Activated effector memory CD4-positive, alpha-beta T cell treated with Interleukin-2 at 50 U/mL for 16 hours (primary cell): ENCODE measurements around the gene GABBR2.

Experiments
- DNase-seq: peaks from one replicate; pipeline ENCODE4 v3.0.0-alpha.2; 2020

The GABBR2 gene

DNA sequence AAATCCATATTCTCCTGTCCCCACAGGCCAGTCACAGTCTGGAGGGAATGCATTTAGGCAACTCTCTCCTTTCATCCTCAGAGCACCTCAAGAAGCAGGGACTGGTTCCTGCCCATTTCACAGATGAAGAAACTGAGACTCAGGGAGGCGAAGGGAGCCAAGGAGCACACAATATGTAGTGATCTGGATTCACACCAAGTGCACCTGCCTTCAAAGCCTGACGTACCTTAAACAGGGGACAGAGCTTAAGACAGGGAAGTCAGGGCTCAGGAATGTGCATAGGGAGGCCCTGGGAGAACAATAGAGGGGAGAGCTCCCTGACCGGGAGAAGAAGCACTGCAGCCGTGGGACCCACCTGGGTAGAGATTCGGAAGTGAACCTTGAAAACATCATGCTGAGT is 83.0 kb downstream of the GABBR2 start:
- DNase-seq = no peak

DNA sequence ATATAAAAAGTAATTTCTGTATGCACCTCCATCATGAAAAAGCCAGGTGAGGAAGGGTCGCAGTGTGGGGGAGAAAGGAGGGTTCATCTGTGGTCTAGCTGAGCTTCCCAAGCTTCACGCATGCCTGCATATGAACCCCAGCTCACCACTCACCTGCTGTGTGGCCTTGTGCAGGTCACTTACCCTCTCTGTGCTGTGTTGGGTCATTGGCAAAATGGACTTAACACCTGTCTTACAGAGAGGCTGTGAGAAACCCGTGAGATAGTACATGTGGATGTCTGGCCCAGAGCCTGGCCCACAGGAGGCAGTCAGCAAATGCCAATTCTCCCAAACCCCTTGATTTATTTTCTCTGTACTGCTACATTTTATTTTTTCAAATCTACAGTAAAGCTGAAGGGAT is 88.9 kb downstream of the GABBR2 start:
- DNase-seq = no peak

DNA sequence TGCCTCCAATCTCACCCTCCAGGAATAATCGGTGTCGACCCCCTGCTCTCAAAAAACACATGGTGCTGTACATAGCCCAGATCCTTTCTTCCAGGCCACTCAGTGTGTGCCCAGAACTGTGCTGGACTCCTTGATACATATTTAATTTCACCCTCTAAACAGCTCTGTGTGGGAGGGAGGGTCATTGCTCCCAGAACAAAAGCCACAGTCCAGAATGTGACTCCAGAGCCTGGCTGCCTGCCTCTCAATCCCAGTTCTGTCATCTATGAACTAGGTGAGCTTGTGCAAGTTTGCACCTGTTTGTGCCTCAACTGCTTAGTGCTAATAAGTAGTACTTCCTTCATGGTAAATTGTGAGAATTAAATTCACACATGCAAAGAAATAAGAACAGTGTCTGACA is 93.1 kb downstream of the GABBR2 start:
- DNase-seq = no peak

DNA sequence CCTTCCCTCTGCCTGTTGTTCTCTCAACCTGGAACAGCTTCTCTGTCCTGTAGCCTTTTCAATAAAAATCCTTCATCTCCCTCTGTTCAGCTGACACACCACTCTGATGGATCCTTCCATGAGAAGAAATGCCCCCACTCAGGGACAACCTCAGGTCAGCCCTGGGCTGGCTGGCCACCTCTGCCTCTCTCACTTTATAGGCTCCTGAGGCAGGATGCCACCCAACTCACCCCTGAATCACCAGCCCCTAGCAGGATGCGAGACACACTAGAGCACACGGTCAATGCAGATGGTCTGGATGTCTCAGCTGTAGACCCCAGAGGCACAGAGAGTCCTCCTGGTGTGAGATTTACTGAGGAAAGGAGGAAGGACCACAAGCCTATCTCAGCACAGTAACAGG is 93.8 kb downstream of the GABBR2 start:
- DNase-seq = no peak

DNA sequence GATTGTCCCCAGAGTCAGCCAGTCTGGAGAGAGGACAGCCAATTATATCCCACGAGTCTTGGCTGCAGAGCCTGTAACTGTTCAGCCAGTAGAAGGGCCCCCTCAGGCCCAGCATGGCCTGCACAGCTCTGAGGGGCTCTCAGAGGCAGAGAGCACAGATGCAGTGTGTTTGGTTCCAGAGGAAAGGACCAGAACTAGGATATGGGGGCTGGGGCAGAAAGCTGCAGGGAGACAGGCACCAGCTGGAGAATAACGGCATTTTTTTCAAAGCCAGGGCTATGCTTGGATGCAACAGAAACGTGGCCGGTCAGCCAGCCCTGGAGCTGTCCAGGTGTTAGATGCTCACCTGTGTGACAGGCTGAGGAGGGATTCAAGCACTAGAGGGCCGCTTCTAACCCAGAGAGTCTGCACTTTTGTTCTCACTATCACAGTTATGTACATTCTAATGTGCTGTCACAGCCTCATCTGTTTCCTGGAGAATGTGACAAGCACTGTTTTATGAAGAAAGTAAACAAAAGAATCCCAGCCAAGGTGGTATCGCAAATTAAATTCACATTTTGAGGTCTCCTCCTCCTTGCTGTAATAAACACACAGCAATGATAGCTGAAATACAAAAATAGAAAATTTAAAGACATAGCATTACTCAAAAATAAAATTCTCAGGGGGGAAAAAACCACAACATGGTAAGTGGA is 96.5 kb downstream of the GABBR2 start:
- DNase-seq = no peak

DNA sequence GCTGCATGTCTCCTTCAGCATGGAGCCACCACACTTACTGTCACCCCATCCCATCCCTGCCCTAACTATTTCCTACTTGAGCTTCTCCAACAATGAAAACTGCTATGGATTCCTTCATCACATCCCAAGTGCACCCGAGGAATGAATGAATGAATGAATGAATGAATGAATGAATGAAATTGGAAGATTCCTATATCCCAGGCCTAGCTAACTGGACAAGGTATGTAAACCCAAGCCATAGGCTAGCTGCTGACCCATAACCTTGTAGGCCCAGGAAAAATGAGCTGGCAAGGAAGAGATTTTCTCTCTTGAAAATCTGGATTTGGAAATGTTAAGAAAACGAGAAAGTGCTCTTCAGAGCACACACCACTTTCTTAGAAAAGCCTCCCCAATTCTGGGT is 97.4 kb downstream of the GABBR2 start:
- no peak for DNase-seq

DNA sequence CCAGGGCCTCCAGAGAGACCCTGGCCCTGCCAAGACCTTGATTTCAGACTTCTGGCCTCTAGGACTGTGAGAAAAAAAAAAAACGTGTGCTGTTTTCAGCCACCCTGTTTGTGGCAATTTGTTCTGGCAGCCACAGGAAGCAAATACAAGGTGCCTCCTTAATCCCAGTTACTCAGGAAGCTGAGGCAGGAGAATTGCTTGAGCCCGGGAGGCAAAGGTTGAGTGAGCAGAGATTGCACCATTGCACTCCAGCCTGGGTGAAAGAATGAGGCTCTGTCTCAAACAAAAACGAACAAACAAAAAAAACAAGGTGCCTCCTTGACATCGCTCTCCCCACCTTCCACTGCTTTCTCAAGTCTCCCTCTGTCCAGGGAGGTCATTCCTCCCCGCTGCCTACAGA is 98.0 kb downstream of the GABBR2 start:
- DNase-seq = no peak

DNA sequence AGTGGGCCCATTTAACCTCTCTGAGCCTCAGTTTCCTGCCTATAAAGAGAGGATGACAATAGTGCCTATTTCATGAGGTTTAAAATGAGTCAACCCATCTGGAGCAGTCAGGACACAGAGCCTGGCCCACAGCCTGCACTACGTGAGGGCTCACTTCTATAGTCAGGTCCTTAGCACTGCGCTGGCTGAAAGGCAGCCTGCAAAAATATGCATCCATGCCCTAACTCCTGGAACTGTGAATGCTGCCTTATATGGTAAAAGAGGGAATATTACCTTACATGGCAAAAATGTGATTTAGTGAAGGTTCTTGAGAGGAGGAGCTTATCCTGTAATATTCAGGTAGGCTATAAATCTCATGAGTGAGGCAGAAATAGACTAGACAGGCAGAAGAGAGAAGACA is 98.5 kb downstream of the GABBR2 start:
- no peak for DNase-seq

DNA sequence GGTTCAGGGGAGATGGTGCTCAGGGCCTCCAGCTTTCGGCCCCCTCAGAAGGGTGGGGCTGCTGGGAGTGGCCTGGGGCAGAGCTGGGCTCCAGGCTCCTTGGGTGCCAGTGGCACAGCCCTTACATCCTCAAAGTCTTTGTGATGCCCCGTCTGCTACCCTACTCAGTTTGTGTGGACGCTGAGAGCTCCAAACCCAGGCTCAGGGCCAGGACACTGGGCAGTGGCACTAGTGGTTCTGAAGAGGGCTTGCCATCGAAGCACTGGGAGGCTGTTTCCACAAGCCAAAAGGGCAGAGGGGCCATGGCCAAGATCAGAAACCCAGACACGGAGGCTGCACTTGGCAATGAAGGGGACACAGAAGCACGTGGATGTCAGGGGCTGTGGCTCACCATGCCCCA is 99.1 kb downstream of the GABBR2 start:
- no peak for DNase-seq

DNA sequence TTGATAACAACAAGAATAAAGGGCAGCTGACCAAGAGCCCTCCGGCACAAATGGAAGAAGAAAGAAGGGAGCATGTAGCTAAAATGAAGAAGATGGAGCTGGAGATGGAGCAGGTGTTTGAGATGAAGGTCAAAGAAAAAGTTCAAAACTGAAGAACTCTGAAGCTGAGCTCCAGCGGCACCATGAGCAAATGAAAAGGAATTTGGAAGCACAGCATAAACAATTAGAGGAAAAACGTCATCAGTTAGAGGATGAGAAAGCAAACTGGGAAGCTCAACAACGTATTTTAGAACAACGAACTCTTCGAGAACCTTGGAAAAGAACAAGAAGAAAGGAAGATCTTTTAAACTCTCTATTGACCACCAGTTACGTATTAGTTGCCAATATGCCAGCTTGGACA is 100.9 kb downstream of the GABBR2 start:
- DNase-seq = no peak

DNA sequence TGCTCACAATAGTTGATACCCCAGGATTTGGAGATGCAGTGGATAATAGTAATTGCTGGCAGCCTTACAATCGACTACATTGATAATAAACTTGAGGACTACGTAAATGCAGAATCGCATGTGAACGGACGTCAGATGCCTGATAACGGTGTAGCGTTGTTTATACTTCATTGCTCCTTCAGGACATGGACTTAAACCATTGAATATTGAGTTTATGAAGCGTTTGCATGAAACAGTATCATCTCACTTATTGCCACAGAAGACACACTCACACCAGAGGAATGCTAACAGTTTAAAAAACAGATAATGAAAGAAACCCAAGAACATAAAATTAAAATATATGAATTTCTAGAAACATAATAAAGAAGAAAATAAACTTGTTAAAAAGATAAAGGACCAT is 101.6 kb downstream of the GABBR2 start:
- DNase-seq = no peak

DNA sequence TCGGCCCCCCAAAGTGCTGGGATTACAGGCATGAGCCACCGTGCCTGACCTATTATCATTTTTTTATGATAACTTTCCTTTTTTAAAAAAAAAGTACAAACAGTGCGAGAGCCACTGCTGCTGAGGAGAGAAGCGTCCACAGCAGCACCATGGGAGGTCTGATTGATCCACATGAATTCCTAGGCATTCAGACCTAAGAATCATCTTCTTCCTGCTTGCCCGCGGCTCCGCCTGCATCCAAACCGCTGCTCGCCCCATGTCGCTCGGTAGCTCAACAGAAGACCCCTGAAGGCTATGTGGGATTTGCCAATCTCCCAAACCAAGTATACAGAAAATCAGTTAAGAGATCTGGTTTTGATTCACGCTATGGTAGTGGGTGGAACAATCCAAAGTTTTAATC is 102.0 kb downstream of the GABBR2 start:
- DNase-seq = no peak

DNA sequence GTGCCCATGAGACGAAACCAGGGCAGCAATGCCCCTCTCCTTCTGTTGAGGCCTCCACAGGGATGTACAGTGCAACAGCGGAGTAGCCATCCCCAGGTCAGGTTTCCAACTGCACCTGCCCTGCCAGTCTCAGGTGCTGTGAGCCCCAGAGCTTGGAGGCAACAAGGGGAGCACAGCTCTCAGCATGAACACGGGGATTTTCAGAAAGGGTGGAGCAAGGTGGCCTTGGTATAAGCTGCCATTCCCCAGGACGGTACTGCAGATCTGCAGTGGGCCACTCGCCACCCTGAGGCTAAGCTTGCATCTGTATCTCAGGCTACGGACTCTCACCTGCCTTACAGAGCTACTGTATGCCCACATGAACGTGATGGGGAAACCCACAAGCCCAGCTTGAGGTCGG is 103.6 kb downstream of the GABBR2 start:
- DNase-seq = no peak

DNA sequence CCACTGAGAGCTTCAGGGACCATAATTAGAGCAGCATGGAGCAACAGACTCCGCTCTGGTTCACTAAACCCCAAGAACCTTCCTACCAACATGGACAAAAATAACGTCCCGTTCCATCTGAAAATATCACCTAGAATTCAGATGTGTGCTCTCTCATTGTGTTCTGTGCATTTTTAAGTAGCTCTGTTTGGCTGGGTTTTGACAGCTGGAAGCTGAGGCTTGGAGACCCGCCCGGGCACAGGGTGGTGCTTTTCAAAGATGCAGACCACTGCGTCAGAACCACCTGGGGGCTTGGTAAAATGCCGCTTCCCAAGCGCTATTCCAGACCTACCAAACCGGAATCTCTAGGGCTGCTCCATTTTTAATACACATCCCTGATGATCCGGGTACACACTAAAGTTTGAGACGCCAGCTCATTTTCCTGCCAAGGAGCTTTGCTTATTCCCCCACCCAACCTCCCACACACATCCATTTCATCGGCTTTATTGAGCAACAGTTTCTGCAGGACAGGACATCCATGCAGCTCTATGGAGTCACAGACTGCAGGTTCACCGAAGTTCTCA is 104.8 kb downstream of the GABBR2 start:
- DNase-seq = no peak

DNA sequence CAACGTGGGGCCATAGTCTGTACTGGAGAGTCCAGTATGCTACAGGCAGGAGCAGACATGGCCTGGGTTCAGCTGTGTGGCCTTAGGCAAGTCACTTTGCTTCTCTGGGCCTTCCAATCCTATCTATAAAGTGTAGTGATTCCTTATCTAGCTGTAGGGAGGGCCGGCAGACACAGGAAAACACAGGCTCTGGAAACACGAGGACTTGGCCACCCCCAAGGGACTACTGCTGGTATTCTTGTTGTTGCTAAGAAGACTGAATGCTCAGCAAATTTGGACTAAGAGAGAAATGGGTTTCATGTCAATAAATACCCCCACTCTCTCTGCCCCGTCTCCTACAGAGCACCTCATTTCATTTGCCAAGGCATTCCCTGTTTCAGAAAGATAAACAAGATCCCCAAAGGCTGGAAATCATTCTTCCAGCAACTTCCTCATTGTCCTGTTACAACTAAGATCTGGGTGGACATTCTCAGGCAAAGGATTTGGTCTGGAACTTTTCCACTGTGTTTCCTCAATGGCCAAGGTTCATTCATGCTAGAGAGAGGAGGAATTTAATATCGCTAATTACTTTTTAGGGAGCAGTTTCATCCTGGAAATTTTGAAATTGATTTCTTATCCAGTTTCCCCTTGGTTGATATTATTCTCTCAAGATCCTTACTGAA is 105.8 kb downstream of the GABBR2 start:
- no peak for DNase-seq

DNA sequence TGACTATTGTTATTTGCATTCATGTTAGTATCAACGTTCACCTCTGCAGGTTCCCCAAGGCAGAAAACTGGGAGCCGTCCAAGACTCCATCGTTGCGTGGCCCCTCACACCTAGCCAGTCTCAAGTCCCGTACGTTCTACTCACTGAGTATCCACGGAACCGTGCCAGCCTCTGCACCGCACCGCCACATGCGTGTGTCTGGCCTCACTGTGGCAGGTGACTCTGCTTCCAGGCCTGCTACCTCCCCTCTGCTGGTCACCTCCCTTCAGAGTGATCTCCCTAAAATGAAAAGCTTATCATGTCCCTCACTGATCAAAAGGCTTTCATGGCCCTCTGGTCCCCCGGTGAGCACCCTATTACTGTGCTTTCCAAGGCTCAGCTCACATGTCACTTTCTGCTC is 108.1 kb downstream of the GABBR2 start:
- no peak for DNase-seq

DNA sequence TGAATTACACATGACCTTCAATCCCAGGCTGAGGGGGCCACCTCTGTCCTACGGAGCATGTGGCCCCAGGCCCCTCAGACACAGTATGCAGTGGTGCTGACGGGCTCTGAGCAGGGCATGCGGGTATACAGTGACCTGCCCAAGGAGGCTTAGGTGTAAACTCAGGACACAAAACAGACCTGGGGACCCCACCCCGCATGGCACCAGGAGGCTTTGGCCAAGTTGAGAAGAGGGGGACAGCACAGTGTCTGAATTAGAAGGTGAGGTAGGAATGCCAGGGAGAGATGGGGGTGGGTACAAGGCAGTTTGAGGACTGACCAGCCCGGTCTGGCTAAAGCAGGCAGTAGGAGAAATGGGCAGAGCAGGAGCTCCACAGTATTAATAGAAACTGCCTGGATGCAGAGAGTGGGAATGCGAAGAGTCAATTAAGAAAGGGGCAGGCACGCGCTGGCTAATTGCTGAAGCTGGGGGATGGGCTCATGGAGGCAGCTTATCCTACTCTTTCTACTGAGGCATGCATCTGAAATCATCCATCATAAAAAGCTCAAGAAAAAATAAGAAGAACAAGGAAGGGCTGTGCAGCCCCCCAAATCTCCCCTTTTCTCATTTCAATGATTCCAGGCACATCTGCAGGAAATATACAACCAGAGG is 109.0 kb downstream of the GABBR2 start:
- DNase-seq = no peak

DNA sequence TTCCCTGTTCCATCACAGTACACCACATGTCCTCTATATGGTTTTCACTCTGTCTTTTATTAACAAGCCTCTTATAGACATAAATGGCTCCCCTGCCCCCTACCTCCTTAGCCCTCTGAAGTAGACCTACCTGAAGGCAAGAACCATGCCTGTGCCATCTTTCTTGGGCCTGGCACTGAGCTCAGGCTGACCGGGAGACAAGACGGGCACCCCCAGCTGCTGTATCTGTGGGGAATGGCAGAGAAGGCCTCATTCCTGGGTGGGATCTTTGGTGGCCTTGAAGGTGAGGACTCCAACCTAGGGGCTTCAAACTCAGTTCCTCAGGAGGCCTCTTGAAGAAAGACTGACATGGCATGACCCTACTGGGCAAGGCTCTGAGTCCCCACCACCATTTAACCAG is 109.9 kb downstream of the GABBR2 start:
- DNase-seq = no peak

DNA sequence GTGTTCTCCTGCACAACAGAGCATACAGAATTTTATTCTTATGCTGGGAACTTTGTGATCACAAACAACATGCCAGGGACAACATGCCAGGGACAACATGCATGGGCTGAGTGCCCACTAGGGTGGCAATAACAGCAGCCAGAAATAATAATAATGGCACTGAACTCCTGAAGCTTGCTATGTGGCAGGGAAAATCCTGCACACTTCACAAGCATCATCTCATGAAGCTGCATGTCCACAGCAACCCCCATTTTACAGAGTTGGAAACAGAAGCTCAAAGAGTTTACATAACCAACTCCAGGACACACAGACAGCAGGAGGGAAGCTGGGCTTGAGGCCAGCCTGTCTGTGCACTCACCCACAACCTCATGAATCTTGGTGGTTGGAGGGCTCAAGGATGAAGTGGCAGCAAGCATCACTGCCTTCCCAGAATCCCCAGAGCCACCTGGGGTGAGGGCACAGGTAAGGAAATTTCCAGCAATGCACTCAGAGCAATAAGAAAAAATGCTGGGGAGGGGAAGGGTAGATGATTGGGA is 111.4 kb downstream of the GABBR2 start:
- no peak for DNase-seq

DNA sequence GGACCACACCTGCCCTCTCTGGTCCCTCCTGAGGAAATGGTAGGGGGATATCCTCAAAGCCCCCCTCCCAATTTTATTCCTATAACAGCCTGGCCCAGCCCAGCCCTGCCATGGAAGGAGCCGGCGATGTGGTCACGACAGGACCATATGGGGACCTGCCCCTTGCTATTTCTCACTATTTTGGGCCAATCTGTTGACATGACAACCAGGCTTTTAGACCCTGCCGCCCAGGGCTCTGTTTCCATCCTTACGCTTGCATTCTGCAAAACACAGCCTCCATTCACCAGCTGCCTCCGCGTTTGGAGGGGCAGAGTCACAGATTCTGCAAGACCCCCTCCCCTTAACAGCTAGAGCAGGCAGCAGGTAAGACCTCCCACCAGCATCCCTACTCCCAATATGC is 112.2 kb downstream of the GABBR2 start:
- no peak for DNase-seq

DNA sequence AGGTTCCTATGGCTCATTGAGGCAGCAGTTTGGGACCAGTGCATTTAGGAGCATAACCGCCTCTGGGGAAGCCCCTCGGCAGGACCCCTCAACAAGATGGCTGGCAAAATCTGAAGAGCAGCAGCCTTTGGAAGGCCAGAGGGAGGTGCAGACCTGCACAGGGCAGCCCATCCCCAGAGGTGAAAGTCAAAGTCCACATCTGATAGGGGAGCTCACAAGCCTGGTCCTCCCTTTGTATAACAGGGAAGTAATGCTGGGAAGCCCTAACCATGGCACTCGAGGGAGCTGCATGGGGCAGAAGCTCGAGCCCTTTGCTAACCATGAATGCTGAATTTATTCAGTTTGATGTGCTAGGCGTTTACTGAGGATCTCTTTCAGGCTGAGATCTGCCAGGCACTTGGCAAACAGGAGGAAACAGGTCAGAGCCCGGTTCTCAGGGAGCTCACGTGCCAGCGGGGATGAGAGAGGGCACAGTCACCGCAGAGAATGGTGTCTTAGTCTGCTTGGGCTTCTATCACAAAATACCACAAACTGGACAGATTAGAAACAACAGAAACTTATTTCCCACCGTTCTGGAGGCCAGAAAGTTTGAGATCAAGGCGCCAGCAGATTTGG is 114.1 kb downstream of the GABBR2 start:
- no peak for DNase-seq

DNA sequence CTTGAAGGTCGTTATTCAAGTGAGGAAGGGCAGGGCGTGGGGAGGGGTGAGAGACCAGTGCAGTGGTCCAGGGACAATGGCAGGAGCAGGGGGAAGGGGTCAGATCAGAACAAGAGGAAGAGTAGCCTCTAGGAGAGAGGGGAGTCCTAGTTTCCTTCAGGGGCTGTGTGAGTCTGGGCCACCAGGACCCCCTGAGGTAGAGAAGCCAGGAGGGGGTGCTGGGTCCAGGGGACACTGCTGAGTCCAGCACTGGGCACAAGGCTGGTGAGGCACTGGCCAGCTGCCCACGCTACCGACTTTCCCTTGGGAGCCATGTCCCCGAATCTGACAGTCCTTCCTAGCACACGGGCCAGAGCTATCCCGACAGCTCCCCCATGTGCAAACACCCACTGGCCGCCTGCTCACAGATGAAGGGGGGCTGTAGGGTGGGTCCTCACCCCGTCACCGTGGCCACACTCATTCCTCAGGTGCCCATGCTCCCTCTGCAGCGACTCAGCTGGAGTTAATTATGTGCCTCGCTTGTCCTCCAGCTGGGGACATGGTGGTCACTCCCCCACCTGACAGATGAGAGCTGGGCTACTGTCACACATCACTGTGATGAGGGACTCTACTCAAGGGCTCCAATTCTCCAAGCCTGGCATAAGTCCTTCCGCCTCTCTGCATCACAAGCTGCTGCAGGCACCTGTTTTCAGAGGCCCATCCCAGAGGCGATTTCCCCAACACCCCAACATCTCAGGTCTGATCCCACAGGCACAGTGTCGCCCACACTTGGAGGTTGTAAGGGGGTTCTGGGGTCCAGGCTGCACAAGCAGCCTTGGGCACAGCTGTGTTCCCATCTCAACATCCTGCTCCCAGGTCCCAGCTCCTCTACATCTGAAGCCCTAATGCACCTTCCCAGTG is 115.1 kb downstream of the GABBR2 start:
- DNase-seq = no peak
